Measurements from ENCODE around the gene RBBP8NL. TPM values are rescaled to one million over a fixed set of nuclear protein-coding genes. Genes with fewer than 3 reads are reported as not detected.

The RBBP8NL gene
- total and polyA plus RNA-seq, 4 donors = under 0.01 to 0.14 TPM; not detected in 2

GRCh38 chr20:62452475-62453095 is 25.2 kb upstream of the RBBP8NL start (continued):
- TF ChIP-seq ZBTB33 (IDR thresholded peaks at IDR 0.05) (no peak), HNF4G (IDR thresholded peaks at IDR 0.05) (no peak)

- Histone ChIP-seq H3K27me3 (ENCODE audit: control insufficient read depth in 4 of 4, insufficient read depth in 4 of 4, low read length in 3 of 4) (peaks cover 0 to 4% (median 0%) of the 10 kb centered on the region in 4 donors), H3K4me3 (ENCODE audit: low read depth in 1 of 3, low read length in 3 of 3) (no peak overlapping the region), H3K27ac (ENCODE audit: low read depth in 1 of 2, low read length in 2 of 2) (no peak overlapping the region), H3K9me3 (ENCODE audit: control insufficient read depth in 4 of 4, low read length in 3 of 4) (no peaks in the 10 kb centered on the region), H3K9ac (ENCODE audit: low read depth in 1 of 2, low read length in 2 of 2) (no peak overlapping the region), H3K4me1 (ENCODE audit: control insufficient read depth in 4 of 4, insufficient read depth in 4 of 4, low read length in 3 of 4) (peaks cover 1 to 9% (median 5%) of the 10 kb centered on the region in 4 donors), H3K36me3 (ENCODE audit: control insufficient read depth in 4 of 4, insufficient read depth in 3 of 4, low read depth in 1 of 4, low read length in 3 of 4) (no peaks in the 10 kb centered on the region)
- DNase-seq (ENCODE audit: low spot score) = no peak
- WGBS = 95% methylated on average over 3 of the region's 3 CpGs
- TF ChIP-seq RXRA (IDR thresholded peaks at IDR 0.05) (no peak), ZBTB33 (IDR thresholded peaks at IDR 0.05) (no peak), JUND (IDR thresholded peaks at IDR 0.05) (no peak), HNF4G (IDR thresholded peaks at IDR 0.05) (no peak), SP1 (IDR thresholded peaks at IDR 0.05) (no peak), GABPA (IDR thresholded peaks at IDR 0.05 in 1 of 2, conservative IDR thresholded peaks at IDR 0.05 in 1 of 2) (no peak), FOXA1 (IDR thresholded peaks at IDR 0.05) (no peak), YY1 (IDR thresholded peaks at IDR 0.05) (no peak), MAX (IDR thresholded peaks at IDR 0.05) (no peak)
Observed at GRCh38 chr20:62451970-62452369, 24.6 kb upstream of the RBBP8NL start.

GRCh38 chr20:62451156-62451767 is 23.9 kb upstream of the RBBP8NL start:
- no peak overlapping the region for H3K27ac ChIP-seq (ENCODE audit: low read depth in 1 of 2, low read length in 2 of 2)
- H3K36me3 ChIP-seq (ENCODE audit: control insufficient read depth in 4 of 4, insufficient read depth in 3 of 4, low read depth in 1 of 4, low read length in 3 of 4) = no peaks in the 10 kb centered on the region
- H3K9ac ChIP-seq (ENCODE audit: low read depth in 1 of 2, low read length in 2 of 2) = no peak overlapping the region
- H3K4me1 ChIP-seq (ENCODE audit: control insufficient read depth in 4 of 4, insufficient read depth in 4 of 4, low read length in 3 of 4) = peaks cover 1 to 9% (median 5%) of the 10 kb centered on the region in 4 donors
- no peak overlapping the region for H3K4me3 ChIP-seq (ENCODE audit: low read depth in 1 of 3, low read length in 3 of 3)
- 81% methylated on average over 10 of the region's 10 CpGs for WGBS
- DNase-seq (ENCODE audit: low spot score) = no peak
- no peaks in the 10 kb centered on the region for H3K9me3 ChIP-seq (ENCODE audit: control insufficient read depth in 4 of 4, low read length in 3 of 4)
- H3K27me3 ChIP-seq (ENCODE audit: control insufficient read depth in 4 of 4, insufficient read depth in 4 of 4, low read length in 3 of 4) = peaks cover 0 to 4% (median 0%) of the 10 kb centered on the region in 4 donors
- TF ChIP-seq GABPA (IDR thresholded peaks at IDR 0.05 in 1 of 2, conservative IDR thresholded peaks at IDR 0.05 in 1 of 2) = no peak
- no peak for TF ChIP-seq NR2F2 (IDR thresholded peaks at IDR 0.05)
- no peak for TF ChIP-seq ZBTB33 (IDR thresholded peaks at IDR 0.05)
- no peak for TF ChIP-seq EGR1 (IDR thresholded peaks at IDR 0.05; ENCODE audit: low read depth in 2 of 2)
- TF ChIP-seq FOXA2 (IDR thresholded peaks at IDR 0.05) = no peak
- TF ChIP-seq JUND (IDR thresholded peaks at IDR 0.05) = no peak
- TF ChIP-seq HNF4G (IDR thresholded peaks at IDR 0.05) = no peak
- no peak for TF ChIP-seq CTCF (IDR thresholded peaks at IDR 0.05; ENCODE audit: low read depth, low read length, missing input control)
